Panc1 (cell line): ENCODE measurements around the gene BUB1.

ENCODE experiments used
- POLR2AphosphoS5 ChIP-seq: IDR thresholded peaks from 2 replicates; pipeline ENCODE4 v1.6.1; 2012; ENCODE audit warnings: mild to moderate bottlenecking, low read depth, low read length, moderate library complexity
- SIN3A ChIP-seq: IDR thresholded peaks from 2 replicates; pipeline ENCODE4 v1.6.1; 2012; ENCODE audit warnings: low read depth, mild to moderate bottlenecking, low read length, moderate library complexity, borderline replicate concordance; ENCODE audit not compliant: insufficient read depth
- TCF7L2 ChIP-seq: IDR thresholded peaks from 2 replicates; pipeline ENCODE4 v1.6.1; 2011; ENCODE audit warnings: mild to moderate bottlenecking, low read depth, low read length, inconsistent platforms
- TF ChIP-seq, protein P1 (sequence below): fragments of 450-650 bp; IDR thresholded peaks from 2 replicates; pipeline ENCODE4 v1.5.1; 2017; ENCODE audit warnings: mild to moderate bottlenecking
- TF ChIP-seq, protein P2 (sequence below), 2 experiments: IDR thresholded peaks; 2 replicates each; pipeline ENCODE4 v1.6.1; 2011 to 2012; ENCODE audit warnings: low read depth in 2 of 2, control low read depth in 1 of 2, low read length in 1 of 2, mild to moderate bottlenecking in 1 of 2, moderate library complexity in 1 of 2; ENCODE audit not compliant: insufficient read depth in 1 of 2

DNA sequence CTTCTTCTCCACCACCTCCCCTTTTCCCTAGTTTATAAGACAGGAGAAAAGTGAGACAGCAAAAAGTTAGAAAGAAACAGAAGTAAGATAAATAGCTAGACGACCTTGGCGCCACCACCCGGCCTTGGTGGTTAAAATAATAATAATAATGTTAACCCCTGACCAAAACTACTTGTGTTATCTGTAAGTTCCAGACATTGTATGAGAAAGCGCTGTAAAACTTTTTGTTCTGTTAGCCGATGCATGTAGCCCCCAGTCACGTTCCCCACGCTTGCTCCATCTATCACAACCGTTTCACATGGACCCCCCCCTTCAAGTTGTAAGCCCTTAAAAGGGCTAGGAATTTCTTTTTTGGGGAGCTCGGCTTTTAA, 1.5 kb upstream of the BUB1 start:
- no peak for TF ChIP-seq POLR2AphosphoS5
- TF ChIP-seq, protein P1, sequence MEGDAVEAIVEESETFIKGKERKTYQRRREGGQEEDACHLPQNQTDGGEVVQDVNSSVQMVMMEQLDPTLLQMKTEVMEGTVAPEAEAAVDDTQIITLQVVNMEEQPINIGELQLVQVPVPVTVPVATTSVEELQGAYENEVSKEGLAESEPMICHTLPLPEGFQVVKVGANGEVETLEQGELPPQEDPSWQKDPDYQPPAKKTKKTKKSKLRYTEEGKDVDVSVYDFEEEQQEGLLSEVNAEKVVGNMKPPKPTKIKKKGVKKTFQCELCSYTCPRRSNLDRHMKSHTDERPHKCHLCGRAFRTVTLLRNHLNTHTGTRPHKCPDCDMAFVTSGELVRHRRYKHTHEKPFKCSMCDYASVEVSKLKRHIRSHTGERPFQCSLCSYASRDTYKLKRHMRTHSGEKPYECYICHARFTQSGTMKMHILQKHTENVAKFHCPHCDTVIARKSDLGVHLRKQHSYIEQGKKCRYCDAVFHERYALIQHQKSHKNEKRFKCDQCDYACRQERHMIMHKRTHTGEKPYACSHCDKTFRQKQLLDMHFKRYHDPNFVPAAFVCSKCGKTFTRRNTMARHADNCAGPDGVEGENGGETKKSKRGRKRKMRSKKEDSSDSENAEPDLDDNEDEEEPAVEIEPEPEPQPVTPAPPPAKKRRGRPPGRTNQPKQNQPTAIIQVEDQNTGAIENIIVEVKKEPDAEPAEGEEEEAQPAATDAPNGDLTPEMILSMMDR, result no peak
- no peak for TF ChIP-seq TCF7L2
- TF ChIP-seq, protein P2, sequence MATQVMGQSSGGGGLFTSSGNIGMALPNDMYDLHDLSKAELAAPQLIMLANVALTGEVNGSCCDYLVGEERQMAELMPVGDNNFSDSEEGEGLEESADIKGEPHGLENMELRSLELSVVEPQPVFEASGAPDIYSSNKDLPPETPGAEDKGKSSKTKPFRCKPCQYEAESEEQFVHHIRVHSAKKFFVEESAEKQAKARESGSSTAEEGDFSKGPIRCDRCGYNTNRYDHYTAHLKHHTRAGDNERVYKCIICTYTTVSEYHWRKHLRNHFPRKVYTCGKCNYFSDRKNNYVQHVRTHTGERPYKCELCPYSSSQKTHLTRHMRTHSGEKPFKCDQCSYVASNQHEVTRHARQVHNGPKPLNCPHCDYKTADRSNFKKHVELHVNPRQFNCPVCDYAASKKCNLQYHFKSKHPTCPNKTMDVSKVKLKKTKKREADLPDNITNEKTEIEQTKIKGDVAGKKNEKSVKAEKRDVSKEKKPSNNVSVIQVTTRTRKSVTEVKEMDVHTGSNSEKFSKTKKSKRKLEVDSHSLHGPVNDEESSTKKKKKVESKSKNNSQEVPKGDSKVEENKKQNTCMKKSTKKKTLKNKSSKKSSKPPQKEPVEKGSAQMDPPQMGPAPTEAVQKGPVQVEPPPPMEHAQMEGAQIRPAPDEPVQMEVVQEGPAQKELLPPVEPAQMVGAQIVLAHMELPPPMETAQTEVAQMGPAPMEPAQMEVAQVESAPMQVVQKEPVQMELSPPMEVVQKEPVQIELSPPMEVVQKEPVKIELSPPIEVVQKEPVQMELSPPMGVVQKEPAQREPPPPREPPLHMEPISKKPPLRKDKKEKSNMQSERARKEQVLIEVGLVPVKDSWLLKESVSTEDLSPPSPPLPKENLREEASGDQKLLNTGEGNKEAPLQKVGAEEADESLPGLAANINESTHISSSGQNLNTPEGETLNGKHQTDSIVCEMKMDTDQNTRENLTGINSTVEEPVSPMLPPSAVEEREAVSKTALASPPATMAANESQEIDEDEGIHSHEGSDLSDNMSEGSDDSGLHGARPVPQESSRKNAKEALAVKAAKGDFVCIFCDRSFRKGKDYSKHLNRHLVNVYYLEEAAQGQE (IDR thresholded peaks at IDR 0.05; ENCODE audit: insufficient read depth in 1 of 2, low read depth in 2 of 2, low read length in 1 of 2), result no peak
- TF ChIP-seq SIN3A, result no peak
